GM21367 (cell line): ENCODE measurements around the gene KCP.

Experiments
- ATAC-seq: cut with Tn5 transposase; IDR thresholded peaks from one replicate; pipeline ENCODE4 v1.9.1; 2021; ENCODE audit not compliant: unreplicated experiment

KCP gene

DNA sequence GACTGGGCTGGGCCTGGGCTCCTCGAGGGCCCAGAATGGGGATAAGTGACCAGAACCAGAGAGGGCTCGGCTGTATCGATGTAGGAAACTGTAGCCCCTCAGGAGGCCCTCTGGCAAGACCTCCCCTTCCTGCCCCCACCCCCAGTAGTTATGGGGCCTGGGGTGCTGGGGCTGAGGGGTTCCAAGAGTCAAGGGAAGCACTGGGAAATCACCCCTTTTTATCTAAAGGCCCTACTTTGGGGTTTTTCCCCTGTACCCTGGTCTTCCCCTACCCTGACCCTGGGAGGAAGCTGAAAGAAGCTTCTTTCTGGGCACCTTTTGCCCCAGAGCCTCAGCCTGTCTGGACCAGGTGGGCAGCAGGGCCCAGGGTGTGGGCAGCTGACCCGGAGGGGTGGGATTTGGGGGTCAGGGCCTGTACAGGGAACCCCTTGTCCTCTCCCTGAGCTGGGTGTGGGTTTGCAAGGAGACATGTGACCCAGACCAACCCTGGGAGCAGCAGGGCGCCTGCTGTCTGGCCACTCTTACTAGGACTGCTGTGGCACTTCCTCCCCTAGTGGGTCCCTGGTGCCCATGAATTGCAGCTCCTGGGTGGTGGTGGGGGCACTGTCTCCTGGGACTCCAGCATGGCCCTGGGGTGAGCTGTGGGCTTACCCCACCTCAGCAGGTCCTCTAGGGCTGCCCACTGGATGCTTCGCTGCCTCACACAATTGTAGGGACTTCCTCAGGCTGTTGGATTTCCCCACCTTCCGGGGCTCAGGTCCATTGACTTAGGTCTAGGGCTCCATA is 28.8 kb upstream of the KCP start:
- ATAC-seq = no peak

DNA sequence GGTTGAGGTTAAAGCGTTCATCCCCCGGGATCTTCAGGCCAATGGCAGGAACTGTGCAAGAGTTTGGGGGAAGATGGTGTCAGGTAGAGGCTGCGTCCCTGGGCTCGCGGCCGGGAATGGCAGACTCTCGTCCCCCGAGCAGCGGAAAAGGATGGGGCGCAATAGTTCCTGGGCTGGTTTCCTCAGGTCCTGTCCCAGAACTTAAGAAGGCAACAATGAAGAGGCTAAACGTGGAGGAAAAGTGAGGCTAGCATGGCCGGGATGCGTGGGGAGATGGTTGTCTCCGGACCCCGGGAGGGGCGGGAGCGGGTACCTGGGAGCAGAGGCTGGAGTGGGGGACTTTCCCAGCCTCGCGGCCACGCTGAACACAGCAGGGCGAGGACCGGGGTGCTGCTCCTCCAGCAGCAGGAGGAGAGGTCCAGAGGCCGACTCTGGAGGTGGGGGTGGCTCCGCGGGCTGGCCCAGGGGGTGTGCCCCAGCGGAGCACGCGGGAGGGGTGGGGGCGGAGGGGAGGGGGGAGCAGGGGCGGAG is 28.1 kb upstream of the KCP start:
- no peak for ATAC-seq

DNA sequence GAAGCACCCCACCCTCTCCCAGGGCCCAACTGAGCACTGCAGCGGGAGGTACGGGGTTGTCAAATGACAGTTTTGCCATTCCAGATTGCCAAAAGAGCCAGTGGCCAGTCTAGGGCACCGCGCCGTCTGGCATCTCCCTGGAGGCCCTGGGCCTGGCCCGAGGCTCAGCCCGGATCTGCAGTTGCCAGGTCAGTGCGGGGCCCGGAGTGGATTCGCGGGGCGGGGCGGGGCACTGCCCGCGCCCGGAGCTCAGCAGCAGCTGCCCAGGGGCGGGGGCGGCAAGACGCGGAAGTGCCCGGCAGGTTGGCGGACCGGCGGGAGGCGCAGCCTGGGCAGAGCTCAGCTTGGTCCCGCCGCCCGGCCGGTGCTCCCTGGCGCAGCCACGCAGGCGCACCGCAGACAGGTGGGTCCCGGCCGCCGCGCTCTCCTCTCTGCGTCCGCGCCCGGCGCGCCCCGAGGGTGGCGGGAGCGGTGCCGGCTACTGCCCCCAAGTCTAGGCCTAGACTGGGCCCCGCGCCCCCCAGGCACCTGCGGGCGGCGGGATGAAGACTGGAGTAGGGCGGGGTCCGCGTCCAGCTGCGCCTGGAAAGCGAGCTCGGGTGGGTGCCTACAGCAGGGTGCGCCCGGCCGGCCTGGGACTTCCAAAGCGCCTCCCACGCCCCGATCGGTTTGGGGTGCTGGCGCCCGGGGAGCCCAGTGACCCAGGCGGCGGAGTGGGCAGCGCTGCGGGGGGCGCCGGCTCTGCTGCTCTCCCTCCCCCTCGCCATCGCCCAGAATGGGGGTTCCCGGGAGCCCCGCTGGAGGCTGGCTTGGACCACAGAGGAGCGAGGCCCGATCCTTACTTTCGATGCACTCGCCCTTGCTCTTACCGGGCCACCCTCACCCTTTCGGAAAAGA is 27.4 kb upstream of the KCP start, which contains the start of gene IRF5:
IRF5 (plus strand) TSS at position 281 of the 897 bp plus-strand sequence. CDS start 4,155 bp downstream, outside the sequence.
- ATAC-seq = no peak

DNA sequence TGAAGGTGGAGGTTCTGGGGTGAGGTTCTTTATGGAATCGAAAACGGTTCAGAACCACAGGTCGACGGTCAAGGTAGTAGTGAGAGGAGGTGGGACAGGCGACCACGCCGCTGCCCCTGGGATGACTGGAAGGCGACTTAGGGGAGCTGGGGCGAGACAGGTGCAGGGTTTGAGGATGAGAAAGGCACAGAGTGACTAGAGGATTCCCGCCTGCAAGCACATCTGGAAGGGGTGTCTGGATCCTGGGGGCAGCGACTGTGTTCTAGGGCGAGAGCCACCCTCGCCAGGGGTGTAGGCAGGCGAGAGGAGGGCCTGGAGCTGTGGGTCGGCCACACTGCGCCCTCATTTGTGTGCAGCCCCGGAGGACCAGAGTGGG is 26.8 kb upstream of the KCP start:
- no peak for ATAC-seq

DNA sequence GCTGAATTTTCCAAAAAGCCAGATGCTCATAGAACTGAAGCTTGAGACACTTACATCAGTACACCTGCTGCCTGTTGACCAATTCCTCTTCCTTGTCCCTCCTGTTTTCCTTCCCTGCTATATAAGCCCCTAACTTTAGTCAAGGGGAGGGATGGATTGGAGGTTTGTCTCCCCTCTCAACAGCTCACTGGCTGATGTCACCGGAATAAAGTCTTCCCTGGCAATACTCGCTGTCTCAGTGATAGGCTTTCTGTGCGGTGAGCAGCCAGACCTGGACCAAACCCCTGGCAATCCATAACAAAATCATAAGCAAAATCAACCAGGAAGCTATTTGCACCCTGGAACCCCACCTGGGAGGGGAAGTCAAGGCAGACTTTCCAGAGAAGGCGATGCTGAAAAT is 26.3 kb upstream of the KCP start:
- no peak for ATAC-seq

DNA sequence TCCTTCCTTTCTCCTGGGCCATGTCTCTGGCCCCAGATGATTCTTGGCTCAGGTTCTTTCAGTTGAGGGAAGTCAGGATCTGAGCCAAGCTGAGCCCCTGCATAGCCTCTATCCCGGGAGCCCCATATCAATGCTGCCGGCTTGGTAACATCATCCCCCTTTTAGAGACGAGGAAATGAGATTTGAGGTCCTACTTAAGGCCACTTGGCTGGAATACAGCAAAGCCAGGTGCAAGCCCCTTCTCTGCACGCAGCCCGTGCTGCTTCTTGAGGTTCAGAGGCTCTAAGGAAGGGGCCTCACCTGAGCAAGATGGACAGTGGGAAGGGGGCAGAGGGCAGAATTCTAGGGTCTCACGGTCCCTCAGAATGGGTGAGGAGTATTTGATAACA is 24.8 kb upstream of the KCP start:
- no peak for ATAC-seq

DNA sequence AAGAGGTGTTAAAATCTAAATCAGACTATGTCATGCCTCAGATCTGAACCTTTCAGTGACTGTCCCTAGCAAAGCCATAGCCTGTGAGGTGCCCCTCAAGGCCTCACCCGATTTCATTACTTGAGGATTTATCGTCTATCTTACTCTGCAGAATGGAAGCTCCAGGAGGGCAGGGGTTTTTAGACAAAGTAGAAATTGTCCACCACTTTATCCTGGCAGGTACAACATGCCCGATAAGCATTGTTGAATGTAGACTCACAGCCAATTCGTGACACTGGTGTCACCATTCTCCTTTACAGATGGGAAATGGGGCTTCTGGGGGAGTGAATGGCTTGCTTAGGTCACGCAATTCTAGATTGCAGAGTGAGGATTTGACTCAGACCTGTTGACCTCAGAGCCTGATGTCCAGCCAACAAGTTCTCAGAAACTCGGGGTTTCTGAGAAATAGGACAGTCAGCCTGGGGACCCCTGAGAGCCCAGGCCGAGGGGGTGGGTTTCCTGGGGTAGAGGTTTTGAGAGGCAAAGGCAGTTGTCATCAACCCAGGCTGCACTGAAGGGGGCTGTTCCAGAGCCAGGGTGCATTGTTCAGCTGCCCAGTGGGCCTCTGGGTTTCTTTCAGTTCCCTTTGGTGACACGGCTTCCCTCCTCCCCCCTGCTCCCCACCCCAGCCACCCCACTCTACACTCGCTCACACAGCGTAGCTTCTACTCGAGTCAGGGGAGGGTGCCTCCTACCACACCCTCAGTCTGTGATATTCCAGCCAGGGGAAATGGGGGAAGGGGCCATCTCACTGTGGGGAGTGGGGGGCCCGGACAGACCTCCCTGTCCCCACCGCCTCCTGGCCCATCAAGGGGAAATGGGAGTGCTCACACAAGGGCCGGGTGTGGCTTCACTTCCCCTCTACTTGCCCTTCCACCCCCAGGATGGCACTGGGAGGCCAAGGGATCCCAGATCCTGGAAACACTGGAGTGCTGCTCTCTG is 24.1 kb upstream of the KCP start:
- peak; percentile 32 for ATAC-seq

DNA sequence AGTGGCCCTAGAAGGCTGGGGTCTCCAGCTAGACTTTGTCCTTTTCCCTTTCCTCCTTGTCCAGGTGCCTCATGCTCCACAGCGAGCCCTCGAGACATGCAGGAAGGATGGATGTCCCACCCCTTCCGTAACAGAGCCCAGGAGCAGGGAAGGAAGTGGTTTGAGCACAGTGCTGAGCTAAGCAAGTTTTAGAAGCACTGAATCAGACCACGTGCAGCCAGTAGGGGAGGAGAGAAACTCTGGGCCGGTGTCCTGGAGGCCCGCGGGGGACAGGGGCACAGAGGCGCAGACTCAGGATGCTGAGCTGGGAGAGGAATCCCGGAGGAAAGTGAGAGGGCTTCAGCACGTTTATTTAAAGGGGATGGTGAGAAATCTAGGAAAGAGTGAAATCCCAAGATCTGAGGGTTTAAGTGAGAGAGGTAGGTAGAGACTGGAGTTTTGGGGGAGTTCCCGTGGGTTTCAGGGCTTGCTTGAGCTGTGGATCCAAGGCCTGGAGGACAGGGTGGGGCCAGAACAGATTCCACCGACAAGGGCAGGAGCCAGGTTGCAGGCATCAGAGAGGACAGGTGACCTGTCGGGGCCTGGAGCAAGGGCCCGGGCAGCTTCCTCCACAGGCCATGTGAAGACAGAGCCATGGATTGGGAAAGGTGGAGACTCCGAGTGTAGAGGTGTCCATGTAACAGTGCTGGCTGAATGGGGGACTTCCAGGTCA is 22.8 kb upstream of the KCP start:
- peak; percentile 37 for ATAC-seq

DNA sequence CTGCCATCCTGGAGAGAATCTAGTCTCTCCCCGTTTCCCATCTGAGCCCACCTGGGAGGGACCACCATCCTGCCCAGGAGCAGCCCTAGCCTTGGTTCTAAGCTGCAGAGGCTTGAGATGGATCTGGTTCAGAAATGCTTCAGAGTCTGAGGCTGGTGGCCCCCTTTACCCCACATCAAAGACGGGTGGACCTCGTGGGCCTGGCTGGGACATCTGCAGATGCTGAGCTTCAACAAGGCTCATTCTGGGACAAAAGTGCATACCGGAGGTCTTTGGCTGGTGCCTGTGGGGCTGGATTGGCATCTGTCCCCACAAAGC is 22.3 kb upstream of the KCP start:
- no peak for ATAC-seq

DNA sequence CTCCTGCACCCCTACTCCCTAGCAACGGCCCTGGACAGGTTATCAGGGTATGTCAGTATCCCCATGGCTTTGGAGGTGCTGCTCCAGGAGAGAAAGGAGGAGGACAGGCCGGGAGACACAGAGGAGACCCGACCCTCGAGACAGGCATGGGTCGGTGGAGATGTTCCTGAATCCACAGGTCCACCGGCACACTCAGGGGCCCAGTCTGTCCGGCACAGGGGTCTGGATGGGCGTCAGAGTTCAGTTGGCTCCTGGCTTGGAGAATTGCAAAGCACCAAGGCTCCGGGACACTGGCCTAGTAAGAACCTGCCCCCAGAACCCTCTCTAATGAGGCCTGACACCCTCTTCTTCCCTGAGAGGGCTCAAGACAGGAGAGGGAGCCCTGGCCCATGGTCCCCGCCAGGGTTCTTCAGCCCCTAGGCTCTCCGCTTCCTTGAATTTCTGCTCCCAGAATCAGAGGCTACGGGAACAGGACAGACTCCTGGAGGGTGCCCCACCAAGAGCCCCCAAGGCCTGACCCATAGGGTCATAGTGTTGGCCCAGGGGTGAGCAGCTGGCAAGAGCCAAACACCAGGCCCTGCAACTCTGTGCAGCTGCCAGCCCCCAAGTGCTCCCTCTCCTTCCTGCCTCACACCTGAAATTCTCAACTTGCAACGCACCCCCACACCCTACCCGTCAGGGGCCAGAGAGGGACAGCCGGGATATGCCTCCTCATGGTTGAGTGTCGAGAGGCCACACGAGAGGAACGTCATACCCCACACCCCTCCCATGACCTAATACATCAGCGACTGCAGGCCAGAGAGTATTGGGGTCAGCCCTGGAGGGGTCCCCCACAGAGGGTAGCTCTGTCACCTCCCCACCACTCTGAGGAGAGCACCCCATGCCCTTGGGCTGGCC is 21.7 kb upstream of the KCP start:
- no peak for ATAC-seq

DNA sequence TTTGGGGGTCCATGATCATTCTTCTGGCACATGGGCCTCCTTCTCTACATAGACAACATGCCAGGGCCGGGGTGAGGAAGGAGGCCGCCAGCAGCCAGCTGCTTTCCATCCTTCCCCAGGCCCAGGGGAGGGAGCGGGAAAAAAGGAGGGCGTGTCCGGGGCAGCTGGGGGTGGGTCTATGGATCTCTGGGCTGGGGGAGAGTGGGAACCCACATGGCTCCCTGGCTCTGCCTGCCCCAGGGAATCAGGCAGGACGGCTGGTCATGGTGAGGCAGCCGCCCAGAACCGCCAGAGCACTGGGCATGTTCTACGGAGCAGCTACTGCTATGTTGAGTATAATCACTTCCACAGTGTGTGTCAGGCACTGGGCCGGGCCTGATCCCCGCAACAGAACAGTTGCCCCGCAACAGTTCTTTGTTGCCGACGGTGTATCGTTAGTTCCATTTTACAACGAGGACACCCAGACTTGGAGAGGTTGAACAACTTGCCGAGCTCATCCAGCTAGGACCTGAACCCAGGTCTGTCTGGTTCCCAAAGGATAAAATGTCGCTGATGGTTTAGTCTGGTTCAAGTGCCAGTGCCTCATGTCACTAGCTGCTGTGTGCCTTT is 20.8 kb upstream of the KCP start:
- ATAC-seq = no peak

DNA sequence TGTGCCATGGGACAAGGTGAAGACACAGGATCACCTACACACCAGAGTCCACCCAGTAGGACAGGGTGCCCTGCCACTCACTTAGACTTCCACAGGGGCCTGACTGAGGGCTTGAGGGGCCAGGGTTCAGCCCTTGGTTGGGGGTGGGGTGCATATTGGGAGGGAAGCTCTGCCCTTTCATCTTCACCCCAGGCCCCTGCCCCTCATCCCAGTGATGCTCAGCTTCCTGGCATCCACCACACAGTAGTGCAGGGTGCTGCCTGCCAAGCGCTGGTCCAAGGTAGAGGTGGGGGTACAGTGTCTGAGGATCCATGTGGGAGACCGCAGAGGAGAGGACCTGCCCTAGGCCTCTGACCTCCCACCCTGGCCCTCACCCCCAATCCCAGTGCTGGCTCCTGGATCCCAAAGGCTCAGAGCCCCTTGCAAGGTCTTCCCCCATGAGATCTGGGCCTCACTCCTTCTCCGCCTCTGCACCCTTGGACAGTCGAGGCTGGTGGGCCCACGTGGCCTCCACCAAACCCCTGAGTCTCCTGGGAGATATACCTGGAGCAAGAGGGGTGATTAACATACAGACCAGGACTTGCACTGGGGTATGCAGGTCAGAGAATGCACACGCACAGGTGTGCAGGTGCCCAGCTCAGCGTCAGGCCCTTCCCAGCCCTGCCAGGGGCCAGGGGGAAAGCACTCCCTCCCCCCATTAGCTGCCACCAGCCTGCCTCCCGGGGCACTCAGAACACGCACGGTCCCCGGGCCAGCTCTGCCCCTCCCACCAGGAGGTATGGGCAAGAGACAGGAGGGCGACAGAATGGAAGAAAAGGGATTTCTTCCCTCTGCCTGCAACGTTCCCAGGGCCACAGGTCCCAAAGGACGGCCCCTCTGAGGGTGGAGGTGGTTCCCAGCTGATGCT is 18.6 kb upstream of the KCP start:
- ATAC-seq = no peak

DNA sequence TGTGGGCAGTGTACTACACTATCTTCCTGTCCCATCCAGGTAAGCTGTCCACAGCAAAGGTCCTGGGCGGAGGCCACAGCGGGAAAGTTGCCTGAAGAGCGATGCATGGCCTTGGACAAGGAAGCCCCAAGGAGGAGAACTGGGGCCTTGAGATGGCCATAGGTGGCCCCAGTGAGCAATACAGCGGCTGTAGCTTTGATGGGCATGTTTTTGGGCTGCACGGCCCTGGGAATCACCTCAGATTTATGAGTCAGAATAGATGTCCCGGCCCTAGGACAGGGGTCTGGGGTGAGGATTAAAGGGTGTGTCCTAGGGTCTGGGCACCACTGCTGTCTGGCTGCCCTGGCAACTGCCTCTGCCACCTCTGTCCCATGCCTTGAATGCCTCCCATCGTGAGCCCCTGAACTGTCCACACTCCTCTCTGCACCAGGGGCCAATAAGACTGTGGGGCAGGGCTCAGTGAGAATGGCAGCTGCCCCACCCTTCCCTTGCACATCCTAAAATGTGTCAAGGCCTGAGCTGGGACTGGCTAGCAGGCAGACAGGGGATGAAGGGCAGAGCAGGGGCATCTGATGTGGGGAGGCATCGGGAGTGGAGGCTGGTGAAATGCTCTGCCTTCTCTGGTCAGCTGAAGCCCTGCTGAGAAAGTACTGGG is 17.8 kb upstream of the KCP start:
- ATAC-seq = no peak

DNA sequence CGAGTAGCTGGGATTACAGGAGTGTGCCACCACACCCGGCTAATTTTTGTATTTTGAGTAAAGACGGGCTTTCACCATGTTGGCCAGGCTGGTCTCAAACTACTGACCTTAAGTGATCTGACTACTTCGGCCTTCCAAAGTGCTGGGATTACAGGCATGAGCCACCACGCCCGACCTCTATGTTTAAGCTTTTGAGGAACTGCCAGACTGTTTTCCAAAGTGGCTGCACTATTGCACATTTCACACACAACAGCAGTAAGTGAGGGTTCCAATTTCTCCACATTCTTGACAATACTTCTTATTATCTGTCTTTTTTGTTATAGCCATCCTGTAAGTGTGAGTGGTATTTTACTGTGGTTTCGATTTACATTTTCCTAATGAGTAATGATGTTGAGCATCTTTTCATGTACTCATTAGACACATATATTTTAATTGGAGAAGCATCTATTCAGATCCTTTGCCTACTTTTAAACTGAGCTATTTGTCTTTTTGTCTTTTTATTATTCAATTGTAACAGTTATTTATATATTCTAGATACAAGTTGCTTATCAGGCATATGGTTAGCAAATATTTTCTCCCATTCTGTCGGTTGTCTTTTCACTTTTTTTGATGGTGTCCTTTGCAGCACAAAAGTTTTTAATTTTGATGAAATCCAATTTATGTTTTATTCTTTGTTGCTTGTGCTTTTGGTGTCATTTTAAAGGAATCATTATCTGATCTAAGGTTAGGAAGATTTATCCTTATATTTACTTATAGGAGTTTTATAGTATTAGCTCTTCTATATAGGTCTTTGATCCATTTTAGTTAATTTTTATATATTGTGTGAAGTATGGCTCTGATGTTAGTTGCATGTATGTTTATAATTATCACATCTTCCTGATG is 14.4 kb upstream of the KCP start:
- no peak for ATAC-seq

DNA sequence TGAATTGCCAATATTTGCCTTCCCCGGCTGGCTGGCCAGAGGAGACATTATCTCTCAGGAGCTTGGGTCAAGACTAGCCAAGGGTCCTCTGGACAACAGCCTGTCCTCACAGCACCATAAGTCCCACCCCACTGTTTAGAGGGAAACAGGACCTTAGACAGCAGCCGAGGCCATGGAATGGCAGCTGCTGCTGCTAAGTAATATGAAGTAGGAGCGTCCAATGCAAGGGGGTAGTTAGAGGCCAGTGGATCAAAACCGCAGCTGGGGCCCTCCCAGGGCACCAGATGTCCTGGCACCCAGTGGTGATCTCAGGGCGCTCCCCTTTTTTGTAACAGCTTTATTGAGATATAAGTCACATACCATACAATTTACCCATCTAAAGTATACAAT is 12.9 kb upstream of the KCP start:
- no peak for ATAC-seq
